Astrocyte (in vitro differentiated cells and primary cell): ENCODE results near the gene FGFRL1. TPM values are rescaled to one million over a fixed set of nuclear protein-coding genes. Genes with fewer than 3 reads are reported as not detected.

ENCODE experiments used
- DNase-seq: peaks from one replicate; pipeline ENCODE4 v3.0.0-alpha.2; 2010; ENCODE audit warnings: low read depth
- FAIRE-seq: peaks from 2 replicates; lab custom pipeline; 2011; peaks lifted over from hg19 to GRCh38; lab: Jason Lieb, UNC
- H2AFZ ChIP-seq: 2 replicates; pipeline ENCODE4 v1.6.0; 2012; ENCODE audit warnings: low read depth, low read length, inconsistent platforms
- H3K27ac ChIP-seq: 2 replicates; pipeline ENCODE4 v1.5.1; 2011; ENCODE audit warnings: low read depth, low read length, inconsistent platforms
- H3K27me3 ChIP-seq: 2 replicates; pipeline ENCODE4 v1.6.0; 2011; ENCODE audit warnings: low read length, inconsistent platforms; ENCODE audit not compliant: insufficient read depth
- H3K36me3 ChIP-seq: 2 replicates; pipeline ENCODE4 v1.5.1; 2011; ENCODE audit warnings: low read length, inconsistent platforms; ENCODE audit not compliant: insufficient read depth
- H3K4me1 ChIP-seq: 2 replicates; pipeline ENCODE4 v1.5.1; 2011; ENCODE audit warnings: low read length, inconsistent platforms; ENCODE audit not compliant: insufficient read depth
- H3K4me2 ChIP-seq: 2 replicates; pipeline ENCODE4 v1.6.0; 2012; ENCODE audit warnings: low read length, inconsistent platforms
- H3K4me3 ChIP-seq: 2 replicates; pipeline ENCODE4 v1.5.1; 2011; ENCODE audit warnings: low read depth, mild to moderate bottlenecking, low read length, inconsistent platforms; ENCODE audit not compliant: insufficient read depth
- H3K79me2 ChIP-seq: 2 replicates; pipeline ENCODE4 v1.6.0; 2012; ENCODE audit warnings: mild to moderate bottlenecking, low read length, inconsistent platforms; ENCODE audit not compliant: insufficient read depth
- H3K9ac ChIP-seq: 2 replicates; pipeline ENCODE4 v1.6.0; 2012; ENCODE audit warnings: mild to moderate bottlenecking, low read length, inconsistent platforms
- H3K9me3 ChIP-seq: 2 replicates; pipeline ENCODE4 v1.5.1; 2012; ENCODE audit warnings: low read depth, mild to moderate bottlenecking, low read length, inconsistent platforms; ENCODE audit not compliant: insufficient read depth
- H4K20me1 ChIP-seq: 2 replicates; pipeline ENCODE4 v1.6.0; 2012; ENCODE audit warnings: low read length, inconsistent platforms; ENCODE audit not compliant: insufficient read depth
- H3K27ac Mint-ChIP-seq: one replicate; pipeline ENCODE4 v1.8.0; 2021; ENCODE audit warnings: mild to moderate bottlenecking, mixed read lengths; ENCODE audit not compliant: unreplicated experiment
- H3K27me3 Mint-ChIP-seq: one replicate; pipeline ENCODE4 v1.8.0; 2021; ENCODE audit warnings: low read depth, mixed read lengths; ENCODE audit not compliant: unreplicated experiment
- H3K36me3 Mint-ChIP-seq: one replicate; pipeline ENCODE4 v1.8.0; 2021; ENCODE audit warnings: low read depth, mixed read lengths; ENCODE audit not compliant: unreplicated experiment
- H3K4me1 Mint-ChIP-seq: one replicate; pipeline ENCODE4 v1.8.0; 2021; ENCODE audit warnings: low read depth, mixed read lengths; ENCODE audit not compliant: unreplicated experiment
- H3K4me3 Mint-ChIP-seq: one replicate; pipeline ENCODE4 v1.8.0; 2021; ENCODE audit warnings: mild to moderate bottlenecking, moderate library complexity, mixed read lengths; ENCODE audit not compliant: unreplicated experiment
- H3K9me3 Mint-ChIP-seq: one replicate; pipeline ENCODE4 v1.8.0; 2021; ENCODE audit warnings: mild to moderate bottlenecking, mixed read lengths; ENCODE audit not compliant: unreplicated experiment
- EZH2 ChIP-seq: IDR thresholded peaks from 2 replicates; pipeline ENCODE4 v1.6.1; 2012; ENCODE audit warnings: mild to moderate bottlenecking, low read length, inconsistent platforms; ENCODE audit not compliant: insufficient read depth
- total RNA-seq: library from RNA; stranded (reverse); gene quantifications from 2 replicates; pipeline ENCODE4 v1.2.1, GENCODE V29; 2021
- TF ChIP-seq, protein P1 (sequence below): IDR thresholded peaks from 2 replicates; pipeline ENCODE4 v1.5.1; 2011; ENCODE audit warnings: low read depth, mild to moderate bottlenecking, inconsistent platforms, low read length, moderate library complexity; ENCODE audit not compliant: insufficient read depth

The FGFRL1 gene
- total RNA-seq, 1 donor from 2014 or later = 64.2 TPM

DNA sequence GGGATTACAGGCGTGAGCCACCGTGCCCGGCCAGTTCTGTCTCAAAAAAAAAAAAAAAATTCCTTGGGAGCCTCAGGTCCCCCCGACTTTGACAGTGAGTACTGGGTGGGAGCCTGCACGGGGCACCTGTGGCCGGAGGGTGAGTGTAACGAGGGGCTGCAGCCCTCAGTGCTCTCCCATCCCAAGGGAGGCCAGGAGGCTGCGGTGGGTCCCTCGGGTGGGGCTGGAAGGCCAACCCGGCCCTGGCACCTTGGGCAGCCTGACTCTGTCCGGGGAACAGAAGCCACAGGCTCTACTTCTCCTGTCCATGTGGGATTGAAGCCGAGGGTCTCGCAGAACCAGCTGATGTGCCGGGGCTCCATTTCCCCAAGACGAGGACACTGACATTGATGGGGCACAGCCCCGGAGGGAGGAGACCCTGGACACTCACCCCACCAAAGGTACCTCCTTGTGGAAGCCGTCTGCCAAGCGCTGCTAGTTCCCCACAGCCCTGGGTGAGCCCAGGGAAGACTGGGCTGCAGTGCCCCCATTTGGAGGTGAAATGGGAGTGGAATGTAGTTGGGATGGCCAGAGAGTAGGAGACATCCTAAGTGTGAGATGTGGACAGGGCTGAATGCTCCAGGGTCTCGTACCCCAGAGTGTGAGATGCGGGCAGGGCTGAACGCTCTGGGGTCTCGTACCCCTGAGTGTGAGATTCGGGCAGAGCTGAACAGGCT is 16.0 kb upstream of the FGFRL1 start:
- DNase-seq = no peak
- H3K9ac ChIP-seq = no peak overlapping the region
- H3K36me3 ChIP-seq = no peaks in the 10 kb centered on the region
- no peaks in the 10 kb centered on the region for H3K79me2 ChIP-seq
- Mint-ChIP-seq H3K4me3 (no peak overlapping the region), H3K27me3 (peaks cover 12% of the 10 kb centered on the region), H3K9me3 (no peaks in the 10 kb centered on the region), H3K27ac (no peak overlapping the region), H3K4me1 (no peaks in the 10 kb centered on the region), H3K36me3 (peaks cover 2% of the 10 kb centered on the region)
- H3K27me3 ChIP-seq = peaks cover 21% of the 10 kb centered on the region
- H3K9me3 ChIP-seq = no peaks in the 10 kb centered on the region
- no peak overlapping the region for H2AFZ ChIP-seq
- no peak overlapping the region for H3K4me3 ChIP-seq
- no peak for FAIRE-seq
- no peak for TF ChIP-seq EZH2
- TF ChIP-seq, protein P1, sequence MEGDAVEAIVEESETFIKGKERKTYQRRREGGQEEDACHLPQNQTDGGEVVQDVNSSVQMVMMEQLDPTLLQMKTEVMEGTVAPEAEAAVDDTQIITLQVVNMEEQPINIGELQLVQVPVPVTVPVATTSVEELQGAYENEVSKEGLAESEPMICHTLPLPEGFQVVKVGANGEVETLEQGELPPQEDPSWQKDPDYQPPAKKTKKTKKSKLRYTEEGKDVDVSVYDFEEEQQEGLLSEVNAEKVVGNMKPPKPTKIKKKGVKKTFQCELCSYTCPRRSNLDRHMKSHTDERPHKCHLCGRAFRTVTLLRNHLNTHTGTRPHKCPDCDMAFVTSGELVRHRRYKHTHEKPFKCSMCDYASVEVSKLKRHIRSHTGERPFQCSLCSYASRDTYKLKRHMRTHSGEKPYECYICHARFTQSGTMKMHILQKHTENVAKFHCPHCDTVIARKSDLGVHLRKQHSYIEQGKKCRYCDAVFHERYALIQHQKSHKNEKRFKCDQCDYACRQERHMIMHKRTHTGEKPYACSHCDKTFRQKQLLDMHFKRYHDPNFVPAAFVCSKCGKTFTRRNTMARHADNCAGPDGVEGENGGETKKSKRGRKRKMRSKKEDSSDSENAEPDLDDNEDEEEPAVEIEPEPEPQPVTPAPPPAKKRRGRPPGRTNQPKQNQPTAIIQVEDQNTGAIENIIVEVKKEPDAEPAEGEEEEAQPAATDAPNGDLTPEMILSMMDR = no peak
- H4K20me1 ChIP-seq = peaks cover 14% of the 10 kb centered on the region
- H3K4me1 ChIP-seq = no peaks in the 10 kb centered on the region
- H3K4me2 ChIP-seq = no peak overlapping the region
- no peak overlapping the region for H3K27ac ChIP-seq

DNA sequence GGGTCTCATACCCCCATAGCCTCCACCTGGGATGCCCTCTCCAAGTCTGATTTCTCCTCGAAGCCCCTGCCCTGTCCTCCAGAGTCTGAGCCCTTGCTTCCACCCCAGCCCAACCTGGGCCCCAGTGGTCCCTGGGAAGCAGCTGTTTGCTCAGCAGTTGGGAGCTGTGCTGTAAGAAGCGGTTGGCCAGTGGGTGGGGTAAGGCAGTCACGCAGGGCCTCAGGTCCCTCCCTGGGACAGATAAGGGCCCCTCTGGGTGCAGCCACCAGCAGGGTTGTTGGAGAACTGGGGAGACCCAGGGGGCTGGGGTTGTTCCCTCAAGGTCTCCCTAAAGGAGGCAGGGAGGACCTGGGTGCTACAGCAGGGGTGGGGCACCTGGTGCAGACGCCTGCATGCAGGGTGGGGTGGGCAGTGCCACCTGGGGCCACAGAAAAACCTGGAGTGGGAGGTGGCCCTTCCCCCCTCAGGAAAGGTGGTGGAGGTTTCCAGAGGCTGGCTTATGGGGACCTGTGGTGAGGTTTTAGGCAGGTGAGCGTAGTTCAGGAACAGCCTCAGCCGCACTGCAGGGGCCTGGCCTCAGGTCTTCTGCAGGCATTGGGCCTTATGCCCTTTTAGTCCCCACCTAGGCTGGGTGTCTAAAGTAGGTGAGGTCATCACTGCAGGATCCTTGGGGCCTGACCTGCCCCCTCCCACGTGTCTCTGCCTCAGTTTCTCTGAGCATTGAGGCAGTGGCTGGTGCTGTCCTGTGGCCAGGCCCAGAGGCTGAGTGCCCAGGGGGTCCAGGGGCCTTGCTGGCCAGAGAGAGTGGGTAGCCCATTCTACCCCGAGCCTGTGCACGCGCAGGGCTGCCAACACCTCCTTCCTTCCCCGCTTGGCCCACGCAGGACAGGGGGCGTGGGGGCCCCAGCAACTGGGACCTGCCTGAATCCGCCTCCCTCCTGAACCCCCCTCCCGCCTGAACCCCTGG is 15.1 kb upstream of the FGFRL1 start:
- DNase-seq = no peak
- no peak for FAIRE-seq
- H3K9me3 Mint-ChIP-seq = no peaks in the 10 kb centered on the region
- Histone ChIP-seq H3K9ac (no peak overlapping the region), H3K27me3 (peaks cover 24% of the 10 kb centered on the region), H3K4me1 (no peaks in the 10 kb centered on the region), H4K20me1 (peaks cover 14% of the 10 kb centered on the region), H3K4me2 (no peak overlapping the region), H3K4me3 (no peak overlapping the region), H3K79me2 (no peaks in the 10 kb centered on the region), H3K9me3 (no peaks in the 10 kb centered on the region), H2AFZ (no peak overlapping the region), H3K36me3 (no peaks in the 10 kb centered on the region), H3K27ac (no peak overlapping the region)
- no peak overlapping the region for H3K27ac Mint-ChIP-seq
- TF ChIP-seq EZH2 = no peak
- TF ChIP-seq, protein P1 = no peak
- no peak overlapping the region for H3K4me3 Mint-ChIP-seq
- peaks cover 1% of the 10 kb centered on the region for H3K36me3 Mint-ChIP-seq
- H3K4me1 Mint-ChIP-seq = no peaks in the 10 kb centered on the region
- peaks cover 16% of the 10 kb centered on the region for H3K27me3 Mint-ChIP-seq
